ENCODE data around the gene ZFPL1.

Gene ZFPL1

DNA sequence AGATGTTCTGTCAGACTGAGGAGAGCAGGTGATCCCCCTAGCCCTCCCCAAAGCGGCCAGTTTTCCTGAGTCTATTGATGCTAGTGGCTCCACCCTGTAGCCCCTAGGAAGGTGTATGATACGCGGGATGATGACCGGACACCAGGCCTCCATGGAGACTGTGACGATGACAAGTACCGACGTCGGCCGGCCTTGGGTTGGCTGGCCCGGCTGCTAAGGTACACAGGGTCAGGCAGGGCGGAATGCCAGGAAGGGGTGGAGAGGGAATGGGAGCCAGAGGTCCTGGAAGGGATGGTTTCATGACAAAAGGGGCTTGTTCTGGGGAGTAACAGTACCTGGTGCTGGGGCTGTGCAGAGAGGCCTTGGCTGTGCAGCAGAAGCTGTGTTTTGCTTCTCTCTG, 3.2 kb downstream of the ZFPL1 start:
- TF ChIP-seq, protein P1, sequence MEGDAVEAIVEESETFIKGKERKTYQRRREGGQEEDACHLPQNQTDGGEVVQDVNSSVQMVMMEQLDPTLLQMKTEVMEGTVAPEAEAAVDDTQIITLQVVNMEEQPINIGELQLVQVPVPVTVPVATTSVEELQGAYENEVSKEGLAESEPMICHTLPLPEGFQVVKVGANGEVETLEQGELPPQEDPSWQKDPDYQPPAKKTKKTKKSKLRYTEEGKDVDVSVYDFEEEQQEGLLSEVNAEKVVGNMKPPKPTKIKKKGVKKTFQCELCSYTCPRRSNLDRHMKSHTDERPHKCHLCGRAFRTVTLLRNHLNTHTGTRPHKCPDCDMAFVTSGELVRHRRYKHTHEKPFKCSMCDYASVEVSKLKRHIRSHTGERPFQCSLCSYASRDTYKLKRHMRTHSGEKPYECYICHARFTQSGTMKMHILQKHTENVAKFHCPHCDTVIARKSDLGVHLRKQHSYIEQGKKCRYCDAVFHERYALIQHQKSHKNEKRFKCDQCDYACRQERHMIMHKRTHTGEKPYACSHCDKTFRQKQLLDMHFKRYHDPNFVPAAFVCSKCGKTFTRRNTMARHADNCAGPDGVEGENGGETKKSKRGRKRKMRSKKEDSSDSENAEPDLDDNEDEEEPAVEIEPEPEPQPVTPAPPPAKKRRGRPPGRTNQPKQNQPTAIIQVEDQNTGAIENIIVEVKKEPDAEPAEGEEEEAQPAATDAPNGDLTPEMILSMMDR (IDR thresholded peaks at IDR 0.05; ENCODE audit: low read length, missing control alignments), result no peak
- DNase-seq (ENCODE audit: low read depth), result no peak
- no peak overlapping the region for H3K4me3 ChIP-seq (replicated peaks; ENCODE audit: low read depth, low read length)

GRCh38 chr11:65087827-65088226, 3.8 kb downstream of the ZFPL1 start:
- H3K4me3 ChIP-seq (replicated peaks; ENCODE audit: low read depth, low read length), result no peak overlapping the region
- no peak for DNase-seq (ENCODE audit: low read depth)
- TF ChIP-seq, protein P1 (IDR thresholded peaks at IDR 0.05; ENCODE audit: low read length, missing control alignments), result no peak

- TF ChIP-seq, protein P1 (IDR thresholded peaks at IDR 0.05; ENCODE audit: low read length, missing control alignments), result no peak
Measured at GRCh38 chr11:65089621-65090020, 5.6 kb downstream of the ZFPL1 start.

DNA sequence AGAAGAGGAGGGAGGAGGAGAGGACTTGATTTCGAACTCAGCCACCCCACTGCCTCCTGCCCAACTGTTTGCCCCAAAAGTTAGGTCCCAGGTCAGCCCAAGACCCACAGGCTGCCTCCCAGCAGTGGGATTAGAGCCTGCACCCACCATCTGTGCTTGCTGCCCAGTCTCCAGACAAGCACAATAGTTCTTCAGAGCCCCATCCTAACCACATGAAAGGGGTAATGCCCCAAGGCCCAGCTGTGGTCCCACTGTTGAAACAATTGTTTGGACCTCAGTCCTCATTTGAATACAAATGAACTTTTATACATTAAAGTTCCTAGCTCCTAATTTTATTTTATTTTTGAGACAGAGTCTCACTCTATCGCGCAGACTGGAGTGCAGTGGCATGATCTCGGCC, 6.6 kb downstream of the ZFPL1 start:
- TF ChIP-seq, protein P1 (IDR thresholded peaks at IDR 0.05; ENCODE audit: low read length, missing control alignments), result no peak
- DNase-seq (ENCODE audit: low read depth), result no peak
- H3K4me3 ChIP-seq (replicated peaks; ENCODE audit: low read depth, low read length), result no peak overlapping the region

More at GRCh38 chr11:65089621-65090020, 5.6 kb downstream of the ZFPL1 start:
- H3K4me3 ChIP-seq (replicated peaks; ENCODE audit: low read depth, low read length), result no peak overlapping the region
- DNase-seq (ENCODE audit: low read depth), result no peak

GRCh38 chr11:65095427-65095826, 11.4 kb downstream of the ZFPL1 start:
- TF ChIP-seq, protein P1 (IDR thresholded peaks at IDR 0.05; ENCODE audit: low read length, missing control alignments), result no peak
- peak overlapping the region; percentile 69 for H3K4me3 ChIP-seq (replicated peaks; ENCODE audit: low read depth, low read length)
- DNase-seq (ENCODE audit: low read depth), result no peak

GRCh38 chr11:65095974-65096806, 12.2 kb downstream of the ZFPL1 start, which contains the start of gene VPS51:
Gene VPS51, plus strand, starts transcription at chr11:65096214. Its CDS starts 37 bp downstream, at chr11:65096251.
- peak within 1 kb of the TSS; percentile 69 for H3K4me3 ChIP-seq (replicated peaks; ENCODE audit: low read depth, low read length)
- peak; percentile 95 for DNase-seq (ENCODE audit: low read depth)
- TF ChIP-seq, protein P1 (IDR thresholded peaks at IDR 0.05; ENCODE audit: low read length, missing control alignments), result no peak

All from fibroblast of pulmonary artery (primary cell).